Adrenal gland (tissue), 5 donors: ENCODE measurements around the gene VARS2.
"Not testable (repeated sequence)": the region's sequence is repeated elsewhere in the genome, so short reads cannot be mapped to it uniquely, and the experiment has no call there.

ENCODE experiments used
- POLR2A ChIP-seq, 2 donors: fragments of 450-650 bp; IDR thresholded peaks; one replicate each; pipeline ENCODE4 v1.6.1; 2017; ENCODE audit warnings: antibody characterized with exemption in 2 of 2, mild to moderate bottlenecking in 2 of 2, moderate library complexity in 1 of 2
- TF ChIP-seq, protein P1 (sequence below), 6 experiments: fragments of 450-650 bp in 4 of 6; fragments of 200-600 bp in 2 of 6; sonication (generic) in 1 of 6; IDR thresholded peaks; 1 replicate in 5 of 6; 2 replicates in 1 of 6; pipeline versions ENCODE4 v1.5.1 to v1.8.0; 2016 to 2021; ENCODE audit warnings: antibody characterized with exemption in 6 of 6, mild to moderate bottlenecking in 2 of 6, moderate library complexity in 1 of 6
- donor health status: DM: no; HTN: no; CAD: no.

DNA sequence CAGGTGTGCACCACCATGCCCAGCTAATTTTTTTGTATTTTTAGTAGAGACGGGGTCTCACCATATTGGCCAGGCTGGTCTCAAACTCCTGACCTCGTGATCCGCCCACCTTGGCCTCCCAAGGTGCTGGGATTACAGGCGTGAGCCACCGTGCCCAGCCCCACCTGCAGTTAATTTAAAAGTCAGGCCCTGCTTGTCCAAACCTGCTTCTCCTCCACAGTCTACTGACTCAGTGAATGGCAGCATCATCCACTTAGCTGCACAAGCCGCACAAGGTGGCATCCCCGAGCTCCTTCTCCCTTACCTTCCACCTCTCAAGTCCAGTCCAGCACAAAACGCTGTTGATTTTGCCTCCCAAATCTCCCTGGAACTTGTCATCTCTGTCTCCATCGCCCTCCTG is 11.8 kb upstream of the VARS2 start:
- not testable (repeated sequence) for TF ChIP-seq POLR2A (IDR thresholded peaks at IDR 0.05)
- TF ChIP-seq, protein P1, sequence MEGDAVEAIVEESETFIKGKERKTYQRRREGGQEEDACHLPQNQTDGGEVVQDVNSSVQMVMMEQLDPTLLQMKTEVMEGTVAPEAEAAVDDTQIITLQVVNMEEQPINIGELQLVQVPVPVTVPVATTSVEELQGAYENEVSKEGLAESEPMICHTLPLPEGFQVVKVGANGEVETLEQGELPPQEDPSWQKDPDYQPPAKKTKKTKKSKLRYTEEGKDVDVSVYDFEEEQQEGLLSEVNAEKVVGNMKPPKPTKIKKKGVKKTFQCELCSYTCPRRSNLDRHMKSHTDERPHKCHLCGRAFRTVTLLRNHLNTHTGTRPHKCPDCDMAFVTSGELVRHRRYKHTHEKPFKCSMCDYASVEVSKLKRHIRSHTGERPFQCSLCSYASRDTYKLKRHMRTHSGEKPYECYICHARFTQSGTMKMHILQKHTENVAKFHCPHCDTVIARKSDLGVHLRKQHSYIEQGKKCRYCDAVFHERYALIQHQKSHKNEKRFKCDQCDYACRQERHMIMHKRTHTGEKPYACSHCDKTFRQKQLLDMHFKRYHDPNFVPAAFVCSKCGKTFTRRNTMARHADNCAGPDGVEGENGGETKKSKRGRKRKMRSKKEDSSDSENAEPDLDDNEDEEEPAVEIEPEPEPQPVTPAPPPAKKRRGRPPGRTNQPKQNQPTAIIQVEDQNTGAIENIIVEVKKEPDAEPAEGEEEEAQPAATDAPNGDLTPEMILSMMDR (IDR thresholded peaks at IDR 0.05) = not testable (repeated sequence)
